Natural killer cell treated with Interleukin-12 subunit alpha and Interleukin-12 subunit beta and Interleukin-15 and Interleukin-18, amount 100 ng/mL, for 72 hours (primary cell): ENCODE measurements around the gene SUSD6. TPM values are rescaled to one million over a fixed set of nuclear protein-coding genes. Genes with fewer than 3 reads are reported as not detected.
A peak's percentile ranks its signal among the peaks of the same experiment; 100 is the strongest.
"Not testable (repeated sequence)": the region's sequence is repeated elsewhere in the genome, so short reads cannot be mapped to it uniquely, and the experiment has no call there.

Experiments used
- ATAC-seq, 2 donors: fragments of 150-1000 bp; cut with Tn5 transposase in 1 of 2; sonication (Bioruptor Pico), chemical (Tn5 transposase) in 1 of 2; 2 replicates each; pipeline ENCODE4 v1.10.0; 2021
- DNase-seq: peaks from one replicate; pipeline ENCODE4 v3.0.0; 2022; ENCODE audit warnings: low spot score
- H3K27ac Mint-ChIP-seq, 2 donors: 1 replicate in 1 of 2; 2 replicates in 1 of 2; pipeline ENCODE4 v1.8.0; 2022; ENCODE audit warnings: mixed read lengths in 2 of 2, mild to moderate bottlenecking in 1 of 2, moderate library complexity in 1 of 2
- H3K27me3 Mint-ChIP-seq, 2 donors: 1 replicate in 1 of 2; 2 replicates in 1 of 2; pipeline ENCODE4 v1.8.0; 2022; ENCODE audit warnings: mixed read lengths in 2 of 2
- H3K36me3 Mint-ChIP-seq: one replicate; pipeline ENCODE4 v1.8.0; 2022; ENCODE audit warnings: mixed read lengths
- H3K4me1 Mint-ChIP-seq, 2 donors: 1 replicate in 1 of 2; 2 replicates in 1 of 2; pipeline ENCODE4 v1.8.0; 2022; ENCODE audit warnings: low read depth in 2 of 2, mixed read lengths in 2 of 2, mild to moderate bottlenecking in 1 of 2
- H3K4me3 Mint-ChIP-seq: one replicate; pipeline ENCODE4 v1.8.0; 2022; ENCODE audit warnings: mixed read lengths
- H3K9me3 Mint-ChIP-seq: 2 replicates; pipeline ENCODE4 v1.8.0; 2022; ENCODE audit warnings: mixed read lengths
- total RNA-seq, 2 donors: library from RNA; stranded (reverse); gene quantifications; one replicate each; pipeline ENCODE4 v1.2.3, GENCODE V29; 2022

Gene SUSD6
- total RNA-seq, 2 donors from 2014 or later: 111 to 139 TPM

DNA sequence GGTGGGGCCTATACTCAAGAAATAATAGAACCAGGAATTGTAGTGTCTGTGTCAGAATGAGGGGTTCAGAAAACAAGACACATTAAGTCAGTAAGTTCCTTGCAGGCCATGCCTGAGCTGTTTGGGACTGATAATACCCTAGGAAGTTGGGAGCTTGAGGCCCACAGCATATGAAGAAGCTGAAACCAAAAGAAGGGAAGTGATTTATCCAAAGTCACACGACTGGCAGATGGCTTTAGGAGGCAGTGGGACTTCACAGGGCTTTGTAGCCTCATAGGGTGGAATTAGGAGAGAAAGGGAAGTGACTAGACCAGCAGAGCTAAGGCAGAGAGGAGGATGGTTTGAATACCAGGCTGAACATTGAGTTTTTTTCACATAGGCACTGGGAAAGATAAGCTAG is 99.0 kb downstream of the SUSD6 start:
- H3K4me1 Mint-ChIP-seq: peaks cover 68 to 69% of the 10 kb centered on the region in 2 donors
- H3K36me3 Mint-ChIP-seq: peaks cover 22% of the 10 kb centered on the region
- no peaks in the 10 kb centered on the region for H3K27me3 Mint-ChIP-seq
- ATAC-seq (no peak), DNase-seq (no peak)
- H3K9me3 Mint-ChIP-seq: no peaks in the 10 kb centered on the region
- peak overlapping the region; percentile 100 for H3K27ac Mint-ChIP-seq
- H3K4me3 Mint-ChIP-seq: peak overlapping the region; percentile 48

DNA sequence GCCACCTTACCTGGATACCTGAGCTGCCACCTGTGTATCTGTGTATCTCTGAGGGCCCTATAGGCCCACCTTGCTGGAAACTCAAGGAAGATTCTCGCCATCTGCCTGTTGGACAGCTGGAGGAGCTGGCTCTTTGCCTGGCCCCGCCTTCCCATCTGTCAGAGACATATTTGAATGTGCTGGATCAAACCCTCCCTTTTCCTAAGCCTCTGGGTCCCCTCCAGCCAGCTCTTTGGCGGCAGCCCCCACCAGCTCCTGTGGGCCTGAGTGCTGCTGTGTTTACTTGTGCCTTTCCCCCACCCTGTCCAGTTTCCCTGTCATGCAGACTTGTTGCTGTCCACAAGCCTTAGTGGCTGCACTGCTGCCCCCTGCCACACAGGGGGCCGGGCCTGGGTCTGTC is 99.7 kb downstream of the SUSD6 start:
- H3K4me3 Mint-ChIP-seq: no peak overlapping the region
- peaks cover 67 to 75% of the 10 kb centered on the region in 2 donors for H3K4me1 Mint-ChIP-seq
- peak overlapping the region; percentile 100 for H3K27ac Mint-ChIP-seq
- peaks cover 22% of the 10 kb centered on the region for H3K36me3 Mint-ChIP-seq
- DNase-seq: no peak
- H3K9me3 Mint-ChIP-seq: no peaks in the 10 kb centered on the region
- no peaks in the 10 kb centered on the region for H3K27me3 Mint-ChIP-seq
- no peak for ATAC-seq

DNA sequence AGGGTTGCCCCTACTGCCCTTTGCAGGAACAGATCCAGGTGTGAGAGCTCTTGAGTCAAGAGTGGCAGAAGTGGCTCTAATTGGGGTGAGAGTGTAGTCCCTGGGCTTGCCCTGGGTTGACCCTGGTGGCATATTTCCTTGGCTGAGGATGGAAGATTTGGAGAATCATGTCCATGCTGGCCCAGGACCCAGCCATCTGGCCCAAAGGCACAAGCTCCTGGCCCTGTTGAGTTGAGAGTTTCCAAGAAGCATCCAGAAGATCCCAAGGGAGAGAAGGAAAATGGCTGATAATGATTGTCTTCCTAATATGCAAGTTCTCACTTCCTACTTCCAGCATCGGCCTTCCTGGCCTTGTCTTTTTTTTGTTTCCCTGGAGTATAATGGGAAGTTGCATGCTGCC is 100.1 kb downstream of the SUSD6 start:
- H3K27me3 Mint-ChIP-seq: no peaks in the 10 kb centered on the region
- peak overlapping the region; percentile 34 for H3K4me3 Mint-ChIP-seq
- peaks cover 22% of the 10 kb centered on the region for H3K36me3 Mint-ChIP-seq
- H3K27ac Mint-ChIP-seq: peak overlapping the region; percentile 100
- DNase-seq (no peak), ATAC-seq (no peak)
- no peaks in the 10 kb centered on the region for H3K9me3 Mint-ChIP-seq
- peaks cover 69 to 79% of the 10 kb centered on the region in 2 donors for H3K4me1 Mint-ChIP-seq

DNA sequence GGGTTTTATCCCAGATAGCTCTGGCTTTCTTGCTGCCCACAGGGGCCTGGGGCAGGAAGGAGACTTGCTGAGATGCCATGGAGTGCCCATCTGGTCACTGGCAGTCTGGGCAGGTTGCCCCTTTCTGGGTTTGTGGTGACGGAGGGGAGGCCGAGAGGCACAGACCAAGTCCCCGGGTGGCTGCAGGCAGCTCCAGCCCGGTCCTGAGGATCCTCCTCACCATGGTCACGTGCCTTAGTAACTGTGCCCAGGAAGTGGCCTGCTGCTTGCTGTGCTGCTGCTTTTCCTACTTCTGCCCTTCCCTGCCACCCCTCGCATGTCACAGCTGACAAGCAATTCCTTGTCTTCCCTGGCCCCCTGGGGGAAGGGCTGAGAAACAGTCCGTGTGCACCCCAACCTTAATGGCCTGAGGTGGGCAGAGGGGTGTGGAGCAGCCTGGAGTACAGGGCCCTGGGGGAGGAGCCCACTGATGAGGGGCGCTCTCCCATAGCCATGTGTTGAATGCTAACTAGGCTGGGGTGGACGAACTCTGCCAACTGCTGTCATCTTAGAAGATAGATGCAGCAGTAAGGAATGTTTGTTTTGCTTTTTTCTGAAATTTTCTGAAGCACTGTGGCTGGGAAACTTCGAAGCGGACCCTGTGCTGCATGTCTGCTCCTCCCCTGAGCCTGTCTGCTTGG is 100.6 kb downstream of the SUSD6 start:
- Mint-ChIP-seq H3K36me3 (peaks cover 17% of the 10 kb centered on the region), H3K9me3 (peaks cover 2% of the 10 kb centered on the region), H3K4me3 (peak overlapping the region; percentile 85), H3K27ac (peak overlapping the region; percentile 100), H3K27me3 (no peaks in the 10 kb centered on the region), H3K4me1 (peaks cover 68 to 82% of the 10 kb centered on the region in 2 donors)
- ATAC-seq: no peak
- DNase-seq: no peak

DNA sequence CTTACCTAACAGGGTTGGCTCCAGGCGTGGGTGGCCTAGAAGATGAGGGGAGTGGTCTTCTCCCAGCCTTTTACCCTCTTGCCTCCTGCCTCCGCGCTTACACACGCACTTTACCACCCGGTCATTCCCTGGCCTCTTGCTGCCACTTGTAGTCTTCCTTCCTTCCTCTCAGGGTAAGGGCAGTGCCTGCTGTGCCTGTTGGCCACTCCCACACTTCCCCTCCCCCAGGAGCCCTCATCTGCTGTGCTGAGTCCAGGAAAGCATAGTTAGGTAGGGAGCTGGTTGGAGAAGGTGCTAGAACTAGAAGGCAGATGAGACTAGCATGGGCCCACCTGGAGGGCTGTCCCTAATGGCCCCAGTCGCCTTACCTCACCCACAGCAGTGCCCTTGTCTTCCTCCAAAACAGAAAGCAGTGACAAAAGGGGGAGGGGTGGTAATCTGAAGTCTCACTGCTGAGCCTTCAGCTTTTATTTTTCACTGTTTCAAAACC is 101.2 kb downstream of the SUSD6 start:
- Mint-ChIP-seq H3K4me3 (peak overlapping the region; percentile 85), H3K4me1 (peaks cover 69 to 85% of the 10 kb centered on the region in 2 donors)

DNA sequence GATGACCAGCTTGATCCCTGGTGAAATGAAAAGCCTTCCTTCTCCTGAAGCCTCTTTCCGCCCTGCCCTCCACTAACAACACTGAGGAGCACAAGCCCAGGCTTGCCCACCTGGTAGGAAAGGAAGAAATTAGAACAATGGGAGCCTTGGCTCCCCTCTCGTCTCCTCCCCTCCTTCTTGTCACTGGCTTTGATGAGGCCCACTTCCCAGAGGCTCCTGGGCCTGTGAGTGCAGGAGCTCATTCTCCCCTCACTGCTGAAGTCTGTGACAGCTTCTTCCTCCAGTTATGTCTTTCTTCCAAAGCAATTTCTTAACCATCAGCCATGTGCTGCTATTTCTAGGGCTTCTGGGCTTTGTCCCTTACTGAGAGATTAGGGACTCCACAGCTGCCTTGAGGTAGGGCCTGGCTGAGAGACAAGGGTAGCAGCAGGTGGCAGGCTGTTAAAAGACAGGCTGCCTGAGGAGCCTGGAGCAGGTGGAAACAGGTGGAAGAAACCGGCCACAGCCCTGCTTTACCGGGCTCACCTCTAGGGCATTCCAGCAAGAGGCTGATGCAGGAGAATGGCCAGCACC is 101.9 kb downstream of the SUSD6 start:
- Mint-ChIP-seq H3K4me1 (peaks cover 73 to 87% of the 10 kb centered on the region in 2 donors), H3K4me3 (peak overlapping the region; percentile 85), H3K27ac (peak overlapping the region; percentile 100), H3K36me3 (peaks cover 14% of the 10 kb centered on the region), H3K9me3 (peaks cover 2% of the 10 kb centered on the region), H3K27me3 (no peaks in the 10 kb centered on the region)
- ATAC-seq: no peak
- DNase-seq: no peak

More for the DNA sequence above, 101.2 kb downstream of the SUSD6 start:
- Mint-ChIP-seq H3K27me3 (no peaks in the 10 kb centered on the region), H3K36me3 (peaks cover 14% of the 10 kb centered on the region), H3K27ac (peak overlapping the region; percentile 100), H3K9me3 (peaks cover 2% of the 10 kb centered on the region)
- peak; percentile 56 to 57 for ATAC-seq
- DNase-seq: peak; percentile 71

DNA sequence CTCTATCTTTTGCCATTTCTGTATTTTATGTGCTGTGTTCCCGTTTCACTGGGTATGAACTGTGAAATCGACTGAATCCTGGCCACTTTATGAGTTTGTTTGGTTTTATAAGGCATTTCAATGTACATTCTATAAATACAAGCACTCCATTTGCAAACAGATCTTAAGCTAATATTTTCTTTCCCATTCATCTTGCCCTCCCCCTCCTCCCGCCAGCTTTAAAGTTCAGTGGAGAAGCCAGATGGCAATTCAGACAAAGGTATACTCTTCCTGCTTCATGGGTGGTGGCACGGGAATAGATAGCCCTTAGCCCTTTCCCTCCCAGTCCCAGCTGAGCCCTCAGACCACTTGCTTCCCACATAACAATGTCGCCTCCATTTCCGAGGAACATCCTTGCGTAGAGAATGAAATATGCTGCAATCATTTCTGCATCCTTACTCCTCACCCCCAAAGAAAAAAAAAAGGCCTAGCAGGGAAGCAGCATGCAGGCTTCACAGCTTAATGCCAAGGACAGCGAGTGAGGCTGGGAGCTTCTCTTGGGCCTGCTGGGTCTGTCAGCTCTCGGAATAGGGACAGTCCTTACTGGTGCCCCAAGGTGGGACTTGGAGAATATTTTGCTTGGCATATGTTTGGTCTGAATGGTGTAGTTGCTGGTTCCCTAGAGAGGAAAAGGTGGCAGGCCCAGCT is 102.7 kb downstream of the SUSD6 start:
- Mint-ChIP-seq H3K36me3 (peaks cover 14% of the 10 kb centered on the region), H3K9me3 (peaks cover 2% of the 10 kb centered on the region), H3K27me3 (no peaks in the 10 kb centered on the region), H3K4me3 (peak overlapping the region; percentile 90), H3K27ac (peak overlapping the region; percentile 100), H3K4me1 (peaks cover 72 to 86% of the 10 kb centered on the region in 2 donors)
- ATAC-seq (no peak), DNase-seq (no peak)

DNA sequence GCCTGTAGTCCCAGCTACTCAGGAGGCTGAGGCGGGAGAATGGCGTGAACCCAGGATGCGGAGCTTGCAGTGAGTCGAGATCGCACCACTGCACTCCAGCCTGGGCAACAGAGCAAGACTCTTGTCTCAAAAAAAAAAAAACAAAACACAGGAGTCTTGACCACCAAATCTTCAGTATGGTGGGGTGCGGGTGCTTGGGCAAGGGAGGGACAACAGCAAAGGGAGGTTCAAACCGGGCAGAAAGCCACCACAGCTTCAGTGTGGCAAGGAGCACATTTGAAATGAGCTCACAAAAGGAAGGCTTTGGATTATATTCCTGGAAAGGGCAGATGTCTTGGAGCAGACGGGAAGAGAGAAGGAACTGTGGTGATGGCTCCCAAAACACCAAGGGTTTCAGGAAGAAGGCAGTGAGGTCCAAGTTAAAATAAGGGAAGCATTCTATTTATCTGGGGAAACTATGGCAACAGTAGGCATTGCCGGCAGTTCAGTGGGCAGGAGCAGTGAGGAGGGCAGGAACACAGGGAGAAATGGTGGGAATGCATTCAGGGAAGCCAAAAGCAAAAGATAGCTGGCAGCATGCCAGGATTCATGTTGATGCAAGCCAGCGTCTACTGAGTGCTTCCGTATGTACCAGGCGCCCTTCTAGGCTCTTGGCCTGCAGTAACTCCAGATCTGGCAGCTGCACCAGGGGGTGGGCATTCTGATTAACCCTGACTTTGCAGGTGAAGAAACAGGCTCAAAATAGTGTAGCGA is 104.5 kb downstream of the SUSD6 start:
- H3K9me3 Mint-ChIP-seq: peaks cover 2% of the 10 kb centered on the region
- ATAC-seq (peak; percentile 56 to 71), DNase-seq (peak; percentile 75)
- H3K36me3 Mint-ChIP-seq: peaks cover 6% of the 10 kb centered on the region
- peak overlapping the region; percentile 100 for H3K27ac Mint-ChIP-seq
- H3K4me1 Mint-ChIP-seq: peaks cover 77 to 87% of the 10 kb centered on the region in 2 donors
- H3K27me3 Mint-ChIP-seq: no peaks in the 10 kb centered on the region
- H3K4me3 Mint-ChIP-seq: peak overlapping the region; percentile 90

DNA sequence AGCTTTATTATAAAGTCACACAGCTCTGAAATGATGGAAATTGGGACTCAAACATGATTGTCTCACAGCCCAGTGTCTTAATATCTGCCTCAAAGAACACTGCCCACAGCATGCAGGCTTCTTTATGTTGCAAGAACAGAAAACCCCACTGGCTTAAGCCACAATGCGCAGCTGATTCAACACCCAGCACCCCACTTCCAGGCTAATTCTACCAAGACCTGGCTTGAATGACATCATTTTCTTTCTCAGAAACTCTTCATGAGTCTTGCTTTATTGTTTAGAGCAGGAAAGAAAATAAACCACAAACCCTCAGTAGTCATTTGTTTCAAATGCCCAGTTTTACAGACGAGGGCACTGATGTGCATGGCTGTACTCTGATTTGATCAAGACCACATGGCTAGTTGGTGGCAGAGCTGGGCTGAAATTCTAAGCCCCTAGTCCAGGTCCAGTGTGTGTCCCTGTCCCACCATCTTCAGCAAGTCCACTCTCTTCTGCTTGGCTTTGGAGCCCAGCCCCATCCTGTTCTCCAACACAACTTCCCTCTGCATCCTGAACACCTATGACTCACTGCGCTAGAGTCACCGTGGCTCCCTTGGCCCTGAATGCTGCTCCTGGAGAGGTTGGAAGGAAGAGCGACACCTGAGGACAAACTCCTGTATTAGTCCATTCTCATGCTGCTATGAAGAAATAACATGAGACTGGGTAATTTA is 105.2 kb downstream of the SUSD6 start:
- no peaks in the 10 kb centered on the region for H3K27me3 Mint-ChIP-seq
- H3K4me1 Mint-ChIP-seq: peaks cover 73 to 83% of the 10 kb centered on the region in 2 donors
- H3K36me3 Mint-ChIP-seq: peaks cover 6% of the 10 kb centered on the region
- ATAC-seq (peak; percentile 90 to 93), DNase-seq (peak; percentile 93)
- peak overlapping the region; percentile 90 for H3K4me3 Mint-ChIP-seq
- peaks cover 2% of the 10 kb centered on the region for H3K9me3 Mint-ChIP-seq
- peak overlapping the region; percentile 100 for H3K27ac Mint-ChIP-seq

DNA sequence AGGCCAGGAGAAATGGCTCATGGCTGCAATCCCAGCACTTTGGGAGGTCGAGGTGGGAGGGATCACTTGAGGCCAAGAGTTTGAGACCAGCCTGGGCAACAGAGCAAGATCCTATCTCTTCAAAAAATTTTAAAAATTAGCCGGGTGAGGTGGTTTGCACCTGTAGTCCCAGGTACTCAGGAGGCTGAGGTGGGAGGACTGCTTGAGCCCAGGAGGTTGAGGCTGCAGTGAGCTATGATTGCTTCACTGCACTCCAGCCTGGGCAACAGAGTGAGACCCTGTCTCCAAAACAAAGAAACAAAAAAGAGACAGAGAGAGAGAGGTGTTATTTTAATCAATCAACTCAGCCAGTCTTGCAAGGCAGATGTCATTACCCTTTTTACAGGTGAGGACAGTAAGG is 107.2 kb downstream of the SUSD6 start:
- not testable (repeated sequence) for H3K27me3 Mint-ChIP-seq, H3K9me3 Mint-ChIP-seq, DNase-seq, ATAC-seq, H3K36me3 Mint-ChIP-seq
- peaks cover 54 to 64% of the 10 kb centered on the region in 2 donors for H3K4me1 Mint-ChIP-seq
- H3K27ac Mint-ChIP-seq: peak overlapping the region; percentile 100
- H3K4me3 Mint-ChIP-seq: peak overlapping the region; percentile 54

DNA sequence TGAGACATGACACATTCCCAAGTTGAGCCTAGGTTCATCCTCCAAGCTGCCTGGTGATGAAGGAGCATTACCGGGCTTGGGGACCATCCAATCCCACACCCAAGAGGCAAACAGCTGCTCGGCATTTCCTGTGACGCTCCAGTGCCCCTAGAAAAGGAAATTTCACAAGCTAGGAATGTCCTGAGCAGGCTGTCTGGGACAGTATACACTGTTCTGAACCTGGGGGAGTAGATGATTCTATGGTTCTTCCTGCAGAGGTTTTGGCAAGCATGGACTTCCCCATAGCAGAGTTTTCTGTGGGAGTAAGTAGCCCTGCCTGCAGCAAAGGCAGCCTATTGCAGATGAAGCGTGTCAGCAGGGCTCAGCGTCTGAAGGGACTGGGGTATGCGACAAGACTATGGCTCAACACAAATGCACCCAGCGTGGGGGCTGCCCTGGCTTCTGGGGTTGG is 108.1 kb downstream of the SUSD6 start:
- peaks cover 2% of the 10 kb centered on the region for H3K9me3 Mint-ChIP-seq
- H3K27ac Mint-ChIP-seq: peak overlapping the region; percentile 100
- DNase-seq: no peak
- H3K4me3 Mint-ChIP-seq: peak overlapping the region; percentile 54
- H3K4me1 Mint-ChIP-seq: peaks cover 46 to 56% of the 10 kb centered on the region in 2 donors
- no peaks in the 10 kb centered on the region for H3K27me3 Mint-ChIP-seq
- no peaks in the 10 kb centered on the region for H3K36me3 Mint-ChIP-seq
- ATAC-seq: peak in 1 of 2 donors; percentile 37

DNA sequence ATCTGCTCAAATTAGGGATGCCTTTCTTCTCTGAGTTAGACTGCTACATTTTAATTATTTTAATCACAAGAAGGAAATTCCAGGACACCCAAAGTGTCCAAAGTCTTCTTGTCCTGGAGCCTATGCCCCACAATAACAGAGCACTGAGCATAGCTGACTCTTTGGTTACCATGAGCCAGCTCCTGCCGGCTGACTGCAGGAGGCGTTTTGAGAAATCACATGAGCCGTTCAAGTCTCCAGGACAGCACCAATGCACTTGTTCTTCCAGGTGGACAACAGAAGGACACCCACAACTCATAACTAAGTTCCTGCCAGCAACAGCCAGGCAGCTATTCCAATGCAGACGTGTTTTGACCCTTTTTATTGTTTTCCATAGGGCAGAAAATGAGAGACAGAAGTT is 109.5 kb downstream of the SUSD6 start:
- Mint-ChIP-seq H3K4me3 (no peak overlapping the region), H3K27ac (peak overlapping the region; percentile 100), H3K27me3 (no peaks in the 10 kb centered on the region), H3K36me3 (no peaks in the 10 kb centered on the region), H3K4me1 (peaks cover 42 to 50% of the 10 kb centered on the region in 2 donors), H3K9me3 (peaks cover 2% of the 10 kb centered on the region)
- ATAC-seq: no peak
- DNase-seq: no peak
